CD4-positive, CD25-positive, alpha-beta regulatory T cell (primary cell): ENCODE results near the gene TENT5C. TPM values are rescaled to one million over a fixed set of nuclear protein-coding genes. Genes with fewer than 3 reads are reported as not detected.

Source experiments
- ATAC-seq, 2 donors: fragments of 150-1000 bp; cut with Tn5 transposase; one replicate each; pipeline ENCODE4 v1.10.0; 2021; ENCODE audit warnings: low read depth in 2 of 2, moderate number of reproducible peaks in 2 of 2, moderate library complexity in 1 of 2
- DNase-seq, 3 donors: peaks; one replicate each; pipeline versions ENCODE4 v3.0.0 to v3.0.0-alpha.2; 2012 to 2022; ENCODE audit warnings: mixed read lengths in 1 of 3
- H3K27ac ChIP-seq: one replicate; pipeline ENCODE4 v1.7.0; 2013; ENCODE audit warnings: mild to moderate bottlenecking, low read length; ENCODE audit not compliant: insufficient read depth, poor library complexity, severe bottlenecking
- H3K27me3 ChIP-seq: one replicate; pipeline ENCODE4 v1.7.0; 2013; ENCODE audit warnings: low read length; ENCODE audit not compliant: control insufficient read depth, insufficient read depth
- H3K36me3 ChIP-seq: one replicate; pipeline ENCODE4 v1.7.0; 2013; ENCODE audit warnings: mild to moderate bottlenecking, low read length, moderate library complexity; ENCODE audit not compliant: control insufficient read depth, insufficient read depth
- H3K4me1 ChIP-seq: 2 replicates; pipeline ENCODE4 v1.7.0; 2013; ENCODE audit warnings: mild to moderate bottlenecking, low read length; ENCODE audit not compliant: insufficient read depth, control insufficient read depth, poor library complexity, severe bottlenecking
- H3K4me3 ChIP-seq: one replicate; pipeline ENCODE4 v1.7.0; 2013; ENCODE audit warnings: low read depth, mild to moderate bottlenecking, low read length, moderate library complexity
- H3K9me3 ChIP-seq, 2 experiments: 1 replicate in 1 of 2; 2 replicates in 1 of 2; pipeline ENCODE4 v1.7.0; 2013; ENCODE audit warnings: low read length in 2 of 2, mild to moderate bottlenecking in 1 of 2, moderate library complexity in 1 of 2; ENCODE audit not compliant: control insufficient read depth in 2 of 2
- H3K27ac Mint-ChIP-seq, 3 donors: one replicate each; pipeline ENCODE4 v1.8.0; 2020 to 2022; ENCODE audit warnings: mild to moderate bottlenecking in 3 of 3, mixed read lengths in 3 of 3, moderate library complexity in 2 of 3
- H3K27me3 Mint-ChIP-seq: one replicate; pipeline ENCODE4 v1.8.0; 2022; ENCODE audit warnings: mild to moderate bottlenecking, mixed read lengths
- H3K36me3 Mint-ChIP-seq: one replicate; pipeline ENCODE4 v1.8.0; 2020; ENCODE audit warnings: mixed read lengths
- H3K4me1 Mint-ChIP-seq, 4 donors: one replicate each; pipeline ENCODE4 v1.8.0; 2020 to 2022; ENCODE audit warnings: mixed read lengths in 4 of 4, mild to moderate bottlenecking in 1 of 4
- H3K4me3 Mint-ChIP-seq, 4 donors: one replicate each; pipeline ENCODE4 v1.8.0; 2020 to 2022; ENCODE audit warnings: mild to moderate bottlenecking in 4 of 4, mixed read lengths in 4 of 4, moderate library complexity in 3 of 4
- H3K9me3 Mint-ChIP-seq, 7 donors: one replicate each; pipeline ENCODE4 v1.8.0; 2020 to 2022; ENCODE audit warnings: mixed read lengths in 7 of 7, mild to moderate bottlenecking in 3 of 7, moderate library complexity in 2 of 7
- polyA plus RNA-seq, 4 donors: library from polyadenylated mRNA; unstranded; fragments of 300-500 nt; fragmentation: Illumina TruSeq; gene quantifications; one replicate each; pipeline ENCODE4 v1.2.3, GENCODE V29; 2021
- total RNA-seq: library from RNA; stranded (reverse); gene quantifications from one replicate; pipeline ENCODE4 v1.2.3, GENCODE V29; 2022

The TENT5C gene
- total and polyA plus RNA-seq, 5 donors from 2014 or later: 19.6 to 324 (median 39.3) TPM

DNA sequence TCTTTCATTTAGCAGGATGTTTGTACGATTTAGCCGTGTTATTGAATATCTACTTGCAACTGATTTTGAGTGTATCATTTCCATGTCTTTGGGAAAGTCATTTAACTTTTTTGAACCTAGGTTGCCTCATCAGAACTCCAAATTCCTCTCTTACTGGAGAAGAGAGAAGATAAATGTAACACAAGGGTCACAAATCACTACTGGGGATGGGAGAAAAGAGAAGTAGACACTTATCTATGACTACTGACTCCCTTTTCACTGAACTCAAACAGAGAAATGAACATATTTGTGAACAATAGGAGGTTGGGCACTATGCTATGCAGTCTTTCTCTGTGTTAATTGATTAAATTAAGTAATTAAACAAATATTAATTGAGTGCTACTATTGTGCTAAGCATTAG lies 42.2 kb downstream of the TENT5C start:
- H3K27me3 Mint-ChIP-seq: no peaks in the 10 kb centered on the region
- no peaks in the 10 kb centered on the region for H3K27me3 ChIP-seq
- no peak for DNase-seq
- no peak for ATAC-seq
- H3K27ac ChIP-seq: no peak overlapping the region
- no peaks in the 10 kb centered on the region for H3K36me3 ChIP-seq
- no peak overlapping the region for H3K4me3 ChIP-seq
- peaks cover 4% of the 10 kb centered on the region for H3K36me3 Mint-ChIP-seq
- H3K4me1 Mint-ChIP-seq: peaks cover 18 to 54% (median 41%) of the 10 kb centered on the region in 4 donors
- H3K9me3 Mint-ChIP-seq: no peaks in the 10 kb centered on the region
- H3K9me3 ChIP-seq: no peaks in the 10 kb centered on the region
- peak overlapping the region in 2 of 4 donors; percentile 17 to 27 for H3K4me3 Mint-ChIP-seq
- peaks cover 47% of the 10 kb centered on the region for H3K4me1 ChIP-seq
- peak overlapping the region in 1 of 3 donors; percentile 85 for H3K27ac Mint-ChIP-seq

DNA sequence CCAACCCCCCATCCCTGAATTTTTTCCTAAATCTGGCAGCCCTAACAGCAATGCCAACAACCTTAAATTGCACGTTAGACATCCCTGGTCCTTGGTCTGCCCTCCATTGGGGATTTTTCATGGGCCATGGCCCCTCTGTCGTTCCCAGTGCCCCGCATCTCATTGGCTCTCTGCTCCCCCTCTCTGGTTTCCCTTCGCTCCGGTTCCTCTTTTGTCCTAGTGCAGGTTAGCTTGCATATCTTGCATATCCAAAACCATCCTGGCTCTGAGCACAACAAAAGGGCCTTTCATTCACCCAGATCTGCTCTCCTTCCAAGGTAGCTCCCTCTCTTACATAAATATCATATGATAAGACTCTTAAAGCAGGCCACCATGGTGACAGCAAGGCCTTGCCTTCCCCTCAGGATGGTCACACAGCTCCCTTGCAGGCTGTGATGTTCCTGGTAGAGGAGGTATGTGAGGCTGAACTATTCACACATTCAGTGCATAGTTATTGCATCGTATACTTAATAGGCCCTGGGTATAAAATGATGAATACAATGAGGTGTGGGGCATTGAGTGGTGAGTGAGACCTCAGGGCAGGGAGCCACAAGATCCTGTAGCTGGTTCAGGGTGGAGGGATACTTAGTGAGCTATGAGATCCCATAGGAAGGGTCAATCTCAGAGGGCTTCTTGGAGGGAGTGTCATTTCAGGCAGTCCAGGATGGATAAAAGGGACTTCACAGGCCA lies 45.2 kb downstream of the TENT5C start:
- H3K4me3 Mint-ChIP-seq: peak overlapping the region in 3 of 4 donors; percentile 42 to 75 (median 52)
- Histone ChIP-seq H3K27ac (peak overlapping the region; percentile 48), H3K4me3 (peak overlapping the region; percentile 52), H3K9me3 (no peaks in the 10 kb centered on the region), H3K4me1 (peaks cover 60% of the 10 kb centered on the region), H3K27me3 (no peaks in the 10 kb centered on the region), H3K36me3 (no peaks in the 10 kb centered on the region)
- H3K36me3 Mint-ChIP-seq: no peaks in the 10 kb centered on the region
- no peaks in the 10 kb centered on the region for H3K27me3 Mint-ChIP-seq
- no peaks in the 10 kb centered on the region for H3K9me3 Mint-ChIP-seq
- DNase-seq (no peak), ATAC-seq (no peak)
- H3K27ac Mint-ChIP-seq: peak overlapping the region; percentile 50 to 100 (median 96)
- H3K4me1 Mint-ChIP-seq: peaks cover 34 to 68% (median 61%) of the 10 kb centered on the region in 4 donors

DNA sequence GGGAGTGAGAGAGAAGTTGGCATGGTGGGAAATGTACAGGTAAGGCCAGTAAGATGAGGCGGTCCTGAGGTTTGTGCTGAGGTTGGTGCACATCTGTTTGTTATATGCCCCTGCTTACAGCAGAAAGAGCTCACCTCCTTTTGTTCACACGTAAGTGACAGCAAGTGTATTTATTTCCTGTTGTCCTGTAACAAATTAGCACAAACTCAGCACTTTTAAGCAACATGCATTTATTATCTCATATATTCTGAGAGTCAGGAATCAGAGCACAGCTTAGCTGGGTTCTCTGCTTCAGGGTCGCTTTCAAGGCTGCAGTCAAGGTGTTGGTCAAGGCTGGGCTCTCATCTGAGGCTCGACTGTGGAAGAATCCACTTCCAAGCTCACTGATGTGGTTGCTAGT lies 45.8 kb downstream of the TENT5C start:
- Mint-ChIP-seq H3K9me3 (no peaks in the 10 kb centered on the region), H3K27me3 (no peaks in the 10 kb centered on the region), H3K27ac (peak overlapping the region; percentile 50 to 100 (median 96)), H3K4me3 (peak overlapping the region in 3 of 4 donors; percentile 42 to 75 (median 52)), H3K4me1 (peaks cover 40 to 74% (median 67%) of the 10 kb centered on the region in 4 donors), H3K36me3 (no peaks in the 10 kb centered on the region)
- Histone ChIP-seq H3K9me3 (no peaks in the 10 kb centered on the region), H3K36me3 (no peaks in the 10 kb centered on the region), H3K27ac (peak overlapping the region; percentile 48), H3K27me3 (no peaks in the 10 kb centered on the region), H3K4me3 (peak overlapping the region; percentile 52), H3K4me1 (peaks cover 67% of the 10 kb centered on the region)
- ATAC-seq (no peak), DNase-seq (peak in 1 of 3 donors; percentile 46)

DNA sequence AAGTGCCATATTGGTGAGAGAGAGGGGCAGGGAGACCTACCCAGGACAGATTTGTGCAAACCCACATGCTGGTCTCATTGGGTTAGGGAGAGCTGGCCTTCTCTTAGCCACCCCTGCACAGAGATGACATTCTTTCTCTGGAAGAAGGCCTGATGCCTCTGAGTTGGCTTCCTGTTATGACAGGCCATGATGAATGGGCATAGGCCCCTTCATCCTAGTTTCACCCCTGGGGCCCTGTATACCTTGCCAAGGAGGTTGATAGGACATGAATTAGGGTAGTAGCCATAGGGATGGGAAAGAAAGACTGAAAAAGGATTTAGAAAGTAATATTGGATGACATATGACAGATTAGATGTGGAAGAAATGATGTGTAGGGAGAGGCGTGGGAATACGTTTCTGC lies 46.6 kb downstream of the TENT5C start:
- Histone ChIP-seq H3K4me1 (peaks cover 75% of the 10 kb centered on the region), H3K27ac (peak overlapping the region; percentile 94), H3K27me3 (no peaks in the 10 kb centered on the region), H3K9me3 (no peaks in the 10 kb centered on the region), H3K36me3 (no peaks in the 10 kb centered on the region), H3K4me3 (peak overlapping the region; percentile 17)
- Mint-ChIP-seq H3K4me1 (peaks cover 47 to 82% (median 70%) of the 10 kb centered on the region in 4 donors), H3K27ac (peak overlapping the region; percentile 79 to 100 (median 96)), H3K36me3 (no peaks in the 10 kb centered on the region), H3K4me3 (peak overlapping the region; percentile 21 to 80 (median 58)), H3K27me3 (no peaks in the 10 kb centered on the region), H3K9me3 (no peaks in the 10 kb centered on the region)
- ATAC-seq (no peak), DNase-seq (no peak)

DNA sequence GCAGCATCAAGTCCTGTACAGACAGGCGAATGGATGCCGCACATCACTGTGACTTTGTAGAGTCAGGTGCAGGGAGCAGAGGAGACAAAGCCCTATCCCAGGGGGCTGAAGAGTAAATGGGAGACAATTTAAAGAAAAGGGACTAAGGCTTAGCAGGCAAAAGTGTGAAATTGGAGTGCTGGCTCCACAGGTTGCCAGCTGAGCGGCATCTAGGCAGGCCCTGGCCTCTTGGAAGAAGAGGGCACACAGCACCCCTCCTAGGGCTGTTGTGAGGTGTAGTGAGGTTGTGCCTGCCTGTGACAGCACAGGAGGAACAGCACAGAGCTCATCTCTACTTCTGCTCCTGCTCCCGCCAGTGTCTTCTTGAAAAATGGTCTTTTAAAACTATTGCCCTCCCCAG lies 47.3 kb downstream of the TENT5C start:
- Histone ChIP-seq H3K9me3 (no peaks in the 10 kb centered on the region), H3K4me1 (peaks cover 81% of the 10 kb centered on the region), H3K27me3 (no peaks in the 10 kb centered on the region), H3K36me3 (no peaks in the 10 kb centered on the region), H3K4me3 (peak overlapping the region; percentile 59), H3K27ac (peak overlapping the region; percentile 94)
- H3K4me3 Mint-ChIP-seq: peak overlapping the region in 3 of 4 donors; percentile 39 to 81 (median 80)
- no peaks in the 10 kb centered on the region for H3K9me3 Mint-ChIP-seq
- ATAC-seq (no peak), DNase-seq (no peak)
- H3K27ac Mint-ChIP-seq: peak overlapping the region; percentile 98 to 100 (median 99)
- H3K27me3 Mint-ChIP-seq: no peaks in the 10 kb centered on the region
- H3K36me3 Mint-ChIP-seq: no peaks in the 10 kb centered on the region
- H3K4me1 Mint-ChIP-seq: peaks cover 47 to 86% (median 69%) of the 10 kb centered on the region in 4 donors

DNA sequence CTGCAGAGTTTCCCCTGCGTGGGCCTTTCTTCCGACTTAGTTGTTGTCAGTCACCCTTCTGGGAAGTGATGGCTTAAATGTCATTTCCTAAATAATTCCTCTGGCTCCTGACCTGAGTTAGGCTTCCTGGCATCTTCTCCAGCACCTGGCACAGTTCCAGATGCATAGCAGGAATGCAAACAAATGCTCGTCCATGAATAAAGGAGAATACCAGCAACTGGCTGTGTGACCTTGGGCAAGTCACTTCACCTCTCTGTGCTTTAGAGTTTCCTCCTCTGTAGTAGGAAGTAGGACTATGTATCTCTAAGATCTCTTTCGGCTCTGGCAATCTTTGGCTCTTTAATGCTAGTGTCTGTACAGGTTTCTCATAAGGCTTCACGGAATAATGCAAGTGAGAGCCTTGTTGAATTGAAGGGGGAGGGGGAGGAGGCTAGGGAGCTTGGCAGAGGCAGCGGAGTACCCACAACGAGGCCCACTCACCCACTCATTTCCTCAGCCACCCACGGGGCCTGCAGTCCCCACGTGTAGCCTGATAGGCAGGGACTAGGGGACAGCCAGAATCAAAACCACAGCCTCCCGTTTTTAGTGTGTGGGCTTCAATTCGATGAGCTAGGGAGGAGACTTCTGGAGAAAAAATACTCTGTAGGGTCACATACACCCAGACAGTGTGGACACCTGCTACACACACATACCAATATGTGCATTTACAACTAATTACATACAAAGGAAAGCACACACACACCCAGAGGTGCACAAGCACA lies 48.1 kb downstream of the TENT5C start:
- no peaks in the 10 kb centered on the region for H3K27me3 Mint-ChIP-seq
- no peaks in the 10 kb centered on the region for H3K36me3 Mint-ChIP-seq
- peaks cover 47 to 89% (median 72%) of the 10 kb centered on the region in 4 donors for H3K4me1 Mint-ChIP-seq
- Histone ChIP-seq H3K9me3 (no peaks in the 10 kb centered on the region), H3K36me3 (no peaks in the 10 kb centered on the region), H3K27me3 (no peaks in the 10 kb centered on the region), H3K27ac (peak overlapping the region; percentile 94), H3K4me1 (peaks cover 88% of the 10 kb centered on the region), H3K4me3 (peak overlapping the region; percentile 59)
- DNase-seq (peak in 2 of 3 donors; percentile 43 to 62), ATAC-seq (peak; percentile 1 to 7)
- peaks cover 0 to 1% (median 0%) of the 10 kb centered on the region in 7 donors for H3K9me3 Mint-ChIP-seq
- H3K4me3 Mint-ChIP-seq: peak overlapping the region; percentile 33 to 84 (median 80)
- H3K27ac Mint-ChIP-seq: peak overlapping the region; percentile 98 to 100 (median 99)

DNA sequence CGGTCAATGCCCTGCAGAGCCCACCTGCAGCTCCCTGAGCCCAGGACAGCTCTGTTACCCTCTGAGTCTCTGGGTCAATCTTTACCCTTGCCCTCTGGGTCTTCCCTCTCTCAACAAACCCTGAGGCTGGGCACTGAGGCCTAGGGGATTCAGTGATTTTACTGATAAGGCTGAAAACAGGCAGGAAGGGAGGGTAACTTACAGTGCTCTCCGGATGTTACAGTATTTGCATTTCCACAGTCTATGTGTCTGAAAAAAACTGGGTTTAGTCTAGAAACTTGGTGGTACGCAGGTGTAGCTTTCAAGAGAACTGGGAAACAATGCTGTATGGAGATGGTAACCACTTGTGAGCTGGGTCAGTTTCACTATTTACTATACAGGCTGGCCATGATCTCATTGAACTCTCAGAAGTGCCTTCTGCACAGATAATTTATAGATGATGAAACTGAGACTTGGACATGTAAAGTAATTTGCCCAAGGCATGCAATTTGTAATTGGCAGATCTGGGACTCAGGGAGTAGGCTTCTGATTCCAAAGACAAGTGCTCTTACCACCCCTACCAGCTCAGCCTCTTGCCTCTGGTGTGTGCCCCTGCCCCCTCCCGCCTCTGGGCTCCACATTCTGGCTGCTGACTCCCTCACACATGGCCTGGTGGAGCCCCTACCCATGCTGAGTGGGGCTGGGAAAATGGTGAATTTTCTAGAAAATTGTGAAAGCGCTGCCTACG lies 48.8 kb downstream of the TENT5C start:
- Mint-ChIP-seq H3K36me3 (no peaks in the 10 kb centered on the region), H3K4me3 (peak overlapping the region; percentile 47 to 84 (median 80)), H3K4me1 (peaks cover 47 to 90% (median 72%) of the 10 kb centered on the region in 4 donors), H3K9me3 (peaks cover 0 to 1% (median 0%) of the 10 kb centered on the region in 7 donors), H3K27ac (peak overlapping the region; percentile 98 to 100 (median 99)), H3K27me3 (no peaks in the 10 kb centered on the region)
- ATAC-seq (peak; percentile 29), DNase-seq (peak in 2 of 3 donors; percentile 54 to 77)
- no peaks in the 10 kb centered on the region for H3K36me3 ChIP-seq
- no peaks in the 10 kb centered on the region for H3K9me3 ChIP-seq
- H3K27me3 ChIP-seq: no peaks in the 10 kb centered on the region
- peak overlapping the region; percentile 59 for H3K4me3 ChIP-seq
- H3K27ac ChIP-seq: peak overlapping the region; percentile 94
- H3K4me1 ChIP-seq: peaks cover 91% of the 10 kb centered on the region
